SK-N-SH treated with all-trans-retinoic acid at 6 μM for 48 hours (cell line): Measurements from ENCODE around the gene SPATA6L.

Experiments
- ARNTL ChIP-seq: fragments of 450-650 bp; formaldehyde crosslinking; IDR thresholded peaks from 2 replicates; pipeline ENCODE4 v1.5.0; 2020; ENCODE audit warnings: low read depth, mild to moderate bottlenecking, moderate library complexity, borderline replicate concordance
- BACH2 ChIP-seq: fragments of 250-450 bp; sonication (Bioruptor Pico); IDR thresholded peaks from 2 replicates; pipeline ENCODE4 v1.9.0; 2021; ENCODE audit warnings: mild to moderate bottlenecking, borderline replicate concordance
- CREB5 ChIP-seq: fragments of 250-450 bp; sonication (Bioruptor Pico); IDR thresholded peaks from 2 replicates; pipeline ENCODE4 v1.5.1; 2020; ENCODE audit warnings: low read depth, mild to moderate bottlenecking, moderate library complexity
- GLIS3 ChIP-seq: fragments of 250-450 bp; sonication (Bioruptor Pico); IDR thresholded peaks from 2 replicates; pipeline ENCODE4 v1.5.0; 2020; ENCODE audit warnings: mild to moderate bottlenecking, moderate library complexity
- ISL1 ChIP-seq: fragments of 250-450 bp; sonication (Bioruptor Pico); IDR thresholded peaks from 2 replicates; pipeline ENCODE4 v2.1.2; 2022; ENCODE audit warnings: mild to moderate bottlenecking, moderate library complexity
- OSR1 ChIP-seq: fragments of 250-450 bp; sonication (Bioruptor Pico); IDR thresholded peaks from 2 replicates; pipeline ENCODE4 v1.8.0; 2022; ENCODE audit warnings: moderate library complexity, mild to moderate bottlenecking, inconsistent platforms
- RARB ChIP-seq: fragments of 250-450 bp; sonication (Bioruptor Pico); IDR thresholded peaks from 2 replicates; pipeline ENCODE4 v1.8.0; 2021; ENCODE audit warnings: mild to moderate bottlenecking, moderate library complexity
- TCF4 ChIP-seq: fragments of 250-450 bp; sonication (Bioruptor Pico); IDR thresholded peaks from 2 replicates; pipeline ENCODE4 v1.8.0; 2021; ENCODE audit warnings: mild to moderate bottlenecking, moderate library complexity, borderline replicate concordance
- ZC3H10 ChIP-seq: fragments of 250-450 bp; sonication (Bioruptor Pico); IDR thresholded peaks from 2 replicates; pipeline ENCODE4 v1.5.1; 2021; ENCODE audit warnings: mild to moderate bottlenecking, moderate library complexity
- ZFP3 ChIP-seq: fragments of 250-450 bp; sonication (Bioruptor Pico); IDR thresholded peaks from 2 replicates; pipeline ENCODE4 v1.5.0; 2020; ENCODE audit warnings: mild to moderate bottlenecking, moderate library complexity
- ZFP30 ChIP-seq: fragments of 450-650 bp; formaldehyde crosslinking; IDR thresholded peaks from 2 replicates; pipeline ENCODE4 v1.5.0; 2022; ENCODE audit warnings: mild to moderate bottlenecking, moderate library complexity
- TF ChIP-seq, protein P1 (sequence below): fragments of 250-450 bp; sonication (Bioruptor Pico); IDR thresholded peaks from 2 replicates; pipeline ENCODE4 v1.8.0; 2020; ENCODE audit warnings: mild to moderate bottlenecking, moderate library complexity, borderline replicate concordance
- TF ChIP-seq, protein P2 (sequence below): fragments of 250-450 bp; sonication (Bioruptor Pico); IDR thresholded peaks from 2 replicates; pipeline ENCODE4 v1.5.1; 2021; ENCODE audit warnings: mild to moderate bottlenecking, moderate library complexity

DNA sequence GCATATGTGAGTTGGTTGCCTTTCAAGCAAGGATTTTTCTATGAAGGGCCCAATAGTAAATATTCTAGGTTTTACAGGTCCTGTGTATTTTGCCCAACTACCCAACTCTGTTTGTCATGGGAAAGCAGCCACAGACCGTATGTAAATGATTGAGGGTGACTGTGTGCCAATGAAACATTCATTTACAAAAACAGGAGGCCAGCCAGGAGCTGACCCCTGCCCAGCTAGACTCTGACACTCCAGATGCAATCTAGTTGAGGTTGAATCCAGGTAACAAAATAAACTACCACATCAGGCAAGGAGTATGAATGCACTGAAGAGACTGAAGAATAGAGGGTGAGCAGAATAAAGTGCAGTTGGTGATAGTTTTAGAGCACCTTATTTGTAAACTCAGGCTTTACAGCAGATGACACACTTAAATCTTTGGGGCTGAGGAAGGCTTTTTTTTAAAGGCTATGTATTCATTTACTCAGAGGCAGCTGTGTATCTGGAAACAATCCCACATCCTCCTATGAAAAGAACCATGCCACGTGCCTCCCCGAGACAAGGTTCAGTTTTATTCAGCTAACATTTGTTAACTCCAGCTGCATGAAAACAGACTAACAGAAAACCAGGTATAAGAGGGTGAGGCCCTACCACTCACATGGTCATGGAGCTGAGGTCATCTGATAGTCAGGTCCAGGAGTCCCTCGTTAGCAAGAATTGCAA is 115.3 kb downstream of the SPATA6L start:
- TF ChIP-seq GLIS3 (CRISPR knock-in tag), result no peak
- no peak for TF ChIP-seq TCF4 (CRISPR knock-in tag)
- no peak for TF ChIP-seq RARB
- no peak for TF ChIP-seq ZC3H10 (CRISPR knock-in tag)
- no peak for TF ChIP-seq CREB5 (CRISPR knock-in tag)
- TF ChIP-seq, protein P1, sequence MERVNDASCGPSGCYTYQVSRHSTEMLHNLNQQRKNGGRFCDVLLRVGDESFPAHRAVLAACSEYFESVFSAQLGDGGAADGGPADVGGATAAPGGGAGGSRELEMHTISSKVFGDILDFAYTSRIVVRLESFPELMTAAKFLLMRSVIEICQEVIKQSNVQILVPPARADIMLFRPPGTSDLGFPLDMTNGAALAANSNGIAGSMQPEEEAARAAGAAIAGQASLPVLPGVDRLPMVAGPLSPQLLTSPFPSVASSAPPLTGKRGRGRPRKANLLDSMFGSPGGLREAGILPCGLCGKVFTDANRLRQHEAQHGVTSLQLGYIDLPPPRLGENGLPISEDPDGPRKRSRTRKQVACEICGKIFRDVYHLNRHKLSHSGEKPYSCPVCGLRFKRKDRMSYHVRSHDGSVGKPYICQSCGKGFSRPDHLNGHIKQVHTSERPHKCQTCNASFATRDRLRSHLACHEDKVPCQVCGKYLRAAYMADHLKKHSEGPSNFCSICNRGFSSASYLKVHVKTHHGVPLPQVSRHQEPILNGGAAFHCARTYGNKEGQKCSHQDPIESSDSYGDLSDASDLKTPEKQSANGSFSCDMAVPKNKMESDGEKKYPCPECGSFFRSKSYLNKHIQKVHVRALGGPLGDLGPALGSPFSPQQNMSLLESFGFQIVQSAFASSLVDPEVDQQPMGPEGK, result no peak
- TF ChIP-seq, protein P2, sequence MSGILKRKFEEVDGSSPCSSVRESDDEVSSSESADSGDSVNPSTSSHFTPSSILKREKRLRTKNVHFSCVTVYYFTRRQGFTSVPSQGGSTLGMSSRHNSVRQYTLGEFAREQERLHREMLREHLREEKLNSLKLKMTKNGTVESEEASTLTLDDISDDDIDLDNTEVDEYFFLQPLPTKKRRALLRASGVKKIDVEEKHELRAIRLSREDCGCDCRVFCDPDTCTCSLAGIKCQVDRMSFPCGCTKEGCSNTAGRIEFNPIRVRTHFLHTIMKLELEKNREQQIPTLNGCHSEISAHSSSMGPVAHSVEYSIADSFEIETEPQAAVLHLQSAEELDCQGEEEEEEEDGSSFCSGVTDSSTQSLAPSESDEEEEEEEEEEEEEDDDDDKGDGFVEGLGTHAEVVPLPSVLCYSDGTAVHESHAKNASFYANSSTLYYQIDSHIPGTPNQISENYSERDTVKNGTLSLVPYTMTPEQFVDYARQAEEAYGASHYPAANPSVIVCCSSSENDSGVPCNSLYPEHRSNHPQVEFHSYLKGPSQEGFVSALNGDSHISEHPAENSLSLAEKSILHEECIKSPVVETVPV (CRISPR knock-in tag), result no peak
- TF ChIP-seq ARNTL (CRISPR knock-in tag), result no peak
- TF ChIP-seq BACH2, result no peak
- no peak for TF ChIP-seq ZFP30 (CRISPR knock-in tag)
- TF ChIP-seq ZFP3, result no peak
- no peak for TF ChIP-seq OSR1 (CRISPR knock-in tag)
- TF ChIP-seq ISL1 (CRISPR knock-in tag), result no peak
